Mesothelial cell of epicardium (in vitro differentiated cells): Measurements from ENCODE around the gene UBALD1. TPM values are rescaled to one million over a fixed set of nuclear protein-coding genes. Genes with fewer than 3 reads are reported as not detected.
A peak's percentile ranks its signal among the peaks of the same experiment; 100 is the strongest.

Source experiments
- DNase-seq, 2 experiments: peaks; one replicate each; pipeline ENCODE4 v3.0.0; 2021; ENCODE audit warnings: low spot score in 2 of 2; ENCODE audit not compliant: unreplicated experiment in 2 of 2
- H3K27ac Mint-ChIP-seq: 2 replicates; pipeline ENCODE4 v1.8.0; 2021; ENCODE audit warnings: mixed read lengths
- H3K27me3 Mint-ChIP-seq: 2 replicates; pipeline ENCODE4 v1.8.0; 2021; ENCODE audit warnings: low read depth, mixed read lengths
- H3K36me3 Mint-ChIP-seq: 2 replicates; pipeline ENCODE4 v1.8.0; 2021; ENCODE audit warnings: mixed read lengths
- H3K4me1 Mint-ChIP-seq: 2 replicates; pipeline ENCODE4 v1.8.0; 2021; ENCODE audit warnings: mixed read lengths
- H3K4me3 Mint-ChIP-seq: 2 replicates; pipeline ENCODE4 v1.8.0; 2021; ENCODE audit warnings: mild to moderate bottlenecking, moderate library complexity, mixed read lengths
- H3K9me3 Mint-ChIP-seq: 2 replicates; pipeline ENCODE4 v1.8.0; 2021; ENCODE audit warnings: mixed read lengths
- total RNA-seq: library from RNA; stranded (reverse); gene quantifications from 3 replicates; pipeline ENCODE4 v1.2.1, GENCODE V29; 2021
- TF ChIP-seq, protein P1 (sequence below): fragments of 200-600 bp; sonication (generic); IDR thresholded peaks from one replicate; pipeline ENCODE4 v1.5.0; 2021; ENCODE audit warnings: antibody characterized with exemption; ENCODE audit not compliant: unreplicated experiment

The UBALD1 gene
- total RNA-seq: 51.3 to 59.3 TPM (median 53.1 TPM) in 3 replicates

DNA sequence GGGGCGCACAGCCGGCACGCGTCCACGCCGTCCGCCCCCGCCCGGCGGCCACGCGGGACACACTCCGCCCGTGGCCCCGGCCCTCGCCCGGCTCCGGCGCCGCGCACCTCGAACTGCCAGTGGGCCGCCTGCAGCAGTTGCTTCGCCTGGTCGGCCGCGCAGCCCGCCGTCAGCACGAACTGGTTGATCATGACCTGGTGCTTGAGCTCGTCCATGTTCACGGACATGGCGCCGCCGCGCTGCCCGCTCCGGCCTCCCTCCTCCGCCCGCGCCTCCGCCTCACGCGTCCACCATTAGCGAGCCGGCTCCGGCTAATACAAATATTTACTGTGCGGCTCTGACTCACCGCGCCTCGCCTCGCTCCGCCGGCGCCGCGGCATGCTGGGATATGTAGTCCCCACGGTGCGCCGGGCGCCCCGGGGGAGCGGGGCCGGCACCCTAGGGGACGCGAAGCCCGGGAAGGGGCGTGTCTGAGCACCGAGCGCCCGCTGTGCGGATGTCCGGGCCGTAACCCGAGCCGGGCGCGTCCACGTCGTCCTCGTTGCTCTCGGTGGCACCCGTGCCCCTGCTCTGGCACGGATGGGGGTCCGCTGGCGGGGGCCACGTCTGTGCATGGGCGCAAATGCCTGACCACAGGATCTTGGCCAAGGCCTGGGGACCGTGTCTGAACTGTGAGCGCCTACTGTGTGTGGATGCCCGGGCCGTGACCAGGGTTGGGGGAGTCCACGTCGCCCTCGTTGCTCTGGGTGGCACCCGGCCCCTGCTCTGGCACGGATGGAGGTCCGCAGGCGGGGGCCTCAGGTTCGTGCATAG lies at the start of gene UBALD1:
UBALD1 (minus strand) TSS at position 318 of the 813 bp plus-strand sequence; CDS start at position 227, 91 bp downstream.
- peak within 1 kb of the TSS; percentile 98 for H3K27ac Mint-ChIP-seq
- H3K4me3 Mint-ChIP-seq: peak within 1 kb of the TSS; percentile 90
- no peaks in the 10 kb centered on the region for H3K9me3 Mint-ChIP-seq
- H3K27me3 Mint-ChIP-seq: no peaks in the 10 kb centered on the region
- peak; percentile 77 to 86 for DNase-seq
- TF ChIP-seq, protein P1, sequence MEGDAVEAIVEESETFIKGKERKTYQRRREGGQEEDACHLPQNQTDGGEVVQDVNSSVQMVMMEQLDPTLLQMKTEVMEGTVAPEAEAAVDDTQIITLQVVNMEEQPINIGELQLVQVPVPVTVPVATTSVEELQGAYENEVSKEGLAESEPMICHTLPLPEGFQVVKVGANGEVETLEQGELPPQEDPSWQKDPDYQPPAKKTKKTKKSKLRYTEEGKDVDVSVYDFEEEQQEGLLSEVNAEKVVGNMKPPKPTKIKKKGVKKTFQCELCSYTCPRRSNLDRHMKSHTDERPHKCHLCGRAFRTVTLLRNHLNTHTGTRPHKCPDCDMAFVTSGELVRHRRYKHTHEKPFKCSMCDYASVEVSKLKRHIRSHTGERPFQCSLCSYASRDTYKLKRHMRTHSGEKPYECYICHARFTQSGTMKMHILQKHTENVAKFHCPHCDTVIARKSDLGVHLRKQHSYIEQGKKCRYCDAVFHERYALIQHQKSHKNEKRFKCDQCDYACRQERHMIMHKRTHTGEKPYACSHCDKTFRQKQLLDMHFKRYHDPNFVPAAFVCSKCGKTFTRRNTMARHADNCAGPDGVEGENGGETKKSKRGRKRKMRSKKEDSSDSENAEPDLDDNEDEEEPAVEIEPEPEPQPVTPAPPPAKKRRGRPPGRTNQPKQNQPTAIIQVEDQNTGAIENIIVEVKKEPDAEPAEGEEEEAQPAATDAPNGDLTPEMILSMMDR: no peak
- peaks cover 34% of the 10 kb centered on the region for H3K4me1 Mint-ChIP-seq
- H3K36me3 Mint-ChIP-seq: no peaks in the 10 kb centered on the region

DNA sequence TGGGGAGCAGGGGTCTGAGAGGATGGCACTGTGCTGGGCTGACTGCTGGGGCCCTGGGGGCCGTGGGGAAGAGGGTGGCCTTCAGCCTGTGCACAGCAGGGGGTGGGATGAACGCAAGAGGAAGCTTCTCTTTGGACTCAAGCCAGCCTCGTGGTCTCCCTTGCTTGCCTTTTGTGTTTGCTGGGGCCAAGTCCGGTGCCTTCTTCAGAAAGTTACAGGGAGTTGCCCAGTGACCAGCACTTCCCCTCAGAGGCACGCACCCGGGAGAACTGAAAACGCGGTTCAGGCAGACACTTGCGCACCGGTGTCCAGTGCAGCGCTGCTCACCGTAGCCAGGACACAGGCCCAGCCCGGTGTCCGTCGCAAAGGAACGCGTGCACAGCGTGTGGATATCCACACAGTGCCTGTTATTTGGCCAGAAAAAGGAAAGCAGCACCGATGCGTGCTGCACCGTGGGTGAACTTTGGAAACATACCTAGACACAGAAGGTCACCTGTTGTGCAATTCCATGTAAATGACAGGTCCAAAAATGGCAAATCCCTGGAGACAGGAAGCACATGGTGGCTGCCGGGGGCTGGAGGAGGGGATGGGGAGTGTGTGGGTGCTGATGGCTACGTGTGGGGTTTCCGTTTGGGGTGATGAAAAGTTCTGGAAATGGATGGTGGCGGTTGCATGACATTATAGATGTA lies 49.2 kb upstream of the UBALD1 start:
- TF ChIP-seq, protein P1: no peak
- no peaks in the 10 kb centered on the region for H3K4me1 Mint-ChIP-seq
- no peak overlapping the region for H3K27ac Mint-ChIP-seq
- no peak overlapping the region for H3K4me3 Mint-ChIP-seq
- no peaks in the 10 kb centered on the region for H3K9me3 Mint-ChIP-seq
- no peak for DNase-seq
- H3K27me3 Mint-ChIP-seq: no peaks in the 10 kb centered on the region
- peaks cover 7% of the 10 kb centered on the region for H3K36me3 Mint-ChIP-seq

DNA sequence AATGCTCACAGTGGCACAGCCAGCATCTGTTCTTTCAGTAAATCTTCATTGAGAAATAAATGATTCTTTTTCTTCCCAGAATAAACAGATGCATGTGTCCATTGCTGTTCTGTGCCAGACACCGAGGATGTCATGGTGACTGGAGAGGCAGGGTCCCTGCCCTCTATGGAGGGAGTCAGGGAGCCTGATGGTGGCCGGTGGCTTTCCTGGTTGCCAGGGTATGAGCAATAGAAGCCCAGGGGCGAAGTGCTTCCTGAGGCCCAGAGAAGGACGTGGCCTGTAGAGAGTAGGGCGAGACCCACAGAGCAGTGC lies 48.7 kb upstream of the UBALD1 start:
- TF ChIP-seq, protein P1: no peak
- H3K27me3 Mint-ChIP-seq: no peaks in the 10 kb centered on the region
- H3K4me1 Mint-ChIP-seq: no peaks in the 10 kb centered on the region
- no peaks in the 10 kb centered on the region for H3K9me3 Mint-ChIP-seq
- DNase-seq: no peak
- H3K27ac Mint-ChIP-seq: no peak overlapping the region
- H3K4me3 Mint-ChIP-seq: no peak overlapping the region
- peaks cover 7% of the 10 kb centered on the region for H3K36me3 Mint-ChIP-seq

DNA sequence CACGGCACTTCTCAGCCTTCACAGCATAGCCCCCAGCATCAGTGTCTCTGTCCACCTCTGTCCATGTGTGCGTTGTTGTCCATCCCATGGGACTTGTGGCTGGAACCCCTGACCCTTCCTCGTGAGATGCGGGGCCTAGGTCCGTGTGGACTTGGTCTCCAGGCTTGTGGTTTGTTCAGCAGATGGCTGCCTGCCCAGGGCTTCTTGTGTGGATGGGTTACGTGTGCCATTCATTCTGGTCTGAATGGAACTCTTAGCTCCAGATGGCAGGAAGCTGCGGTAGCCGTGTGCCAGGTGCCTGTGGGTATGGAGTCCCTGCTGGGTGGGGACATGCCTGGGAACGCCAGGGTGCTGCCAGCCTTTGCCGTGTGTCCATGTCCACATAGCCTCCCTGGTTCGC lies 47.0 kb upstream of the UBALD1 start:
- DNase-seq: no peak
- Mint-ChIP-seq H3K27ac (no peak overlapping the region), H3K4me3 (no peak overlapping the region), H3K36me3 (peaks cover 12% of the 10 kb centered on the region), H3K27me3 (no peaks in the 10 kb centered on the region), H3K9me3 (no peaks in the 10 kb centered on the region), H3K4me1 (no peaks in the 10 kb centered on the region)
- TF ChIP-seq, protein P1: no peak

DNA sequence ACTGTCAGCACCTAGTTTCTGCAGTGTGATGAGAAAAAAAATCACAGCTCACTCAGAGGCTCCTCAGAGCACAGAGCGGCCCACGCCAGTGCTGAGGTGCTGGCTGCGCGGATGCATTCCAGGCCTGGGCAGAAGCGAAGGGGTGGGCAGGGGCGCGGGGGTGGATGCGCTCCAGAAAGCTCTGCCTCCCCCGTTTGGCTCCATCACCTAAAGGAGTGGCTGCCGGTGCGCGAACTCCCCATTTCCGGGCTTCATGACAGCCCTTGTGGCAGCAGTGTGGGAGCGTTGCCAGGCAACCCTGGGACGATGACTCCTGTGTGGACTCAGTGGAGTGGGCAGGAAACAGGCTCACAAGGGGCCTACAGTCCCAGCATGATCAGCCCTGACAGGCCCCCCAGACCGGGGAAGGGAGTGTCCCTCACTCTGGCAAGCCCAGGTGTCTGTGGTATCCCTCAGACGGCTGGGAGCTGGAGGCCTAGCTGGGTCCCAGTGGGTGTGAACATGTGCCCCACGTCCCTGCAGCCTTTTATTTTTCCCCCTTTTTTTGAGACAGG lies 45.8 kb upstream of the UBALD1 start:
- Mint-ChIP-seq H3K36me3 (peaks cover 17% of the 10 kb centered on the region), H3K27me3 (no peaks in the 10 kb centered on the region), H3K27ac (peak overlapping the region; percentile 59), H3K4me1 (no peaks in the 10 kb centered on the region), H3K9me3 (no peaks in the 10 kb centered on the region), H3K4me3 (no peak overlapping the region)
- TF ChIP-seq, protein P1: no peak
- DNase-seq: no peak
